HG02840 (cell line): ENCODE data around the gene C11orf58.

Experiments
- ATAC-seq: cut with Tn5 transposase; IDR thresholded peaks from one replicate; pipeline ENCODE4 v1.9.1; 2021; ENCODE audit warnings: mild to moderate bottlenecking, moderate library complexity, moderate number of reproducible peaks; ENCODE audit not compliant: unreplicated experiment, low FRiP score

C11orf58 gene

DNA sequence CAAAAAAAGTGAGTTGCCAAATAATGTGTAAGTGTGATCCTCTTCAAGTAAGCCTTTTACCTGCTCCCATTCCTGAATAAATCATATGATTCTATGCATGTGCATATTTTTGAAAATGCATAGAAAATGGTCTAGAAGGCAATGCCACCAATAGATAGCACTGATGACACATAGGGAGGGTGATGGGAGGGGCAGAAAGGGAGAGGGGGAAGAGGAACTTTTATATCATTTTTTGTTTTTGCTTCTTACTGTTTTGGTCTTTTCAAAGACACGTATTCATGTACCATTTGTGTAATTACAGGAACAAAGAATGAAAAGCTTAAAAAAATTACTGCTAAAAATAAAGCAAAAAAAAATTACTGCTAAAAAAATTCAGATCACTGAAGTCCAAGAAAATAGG is 60.8 kb downstream of the C11orf58 start:
- ATAC-seq, result no peak

DNA sequence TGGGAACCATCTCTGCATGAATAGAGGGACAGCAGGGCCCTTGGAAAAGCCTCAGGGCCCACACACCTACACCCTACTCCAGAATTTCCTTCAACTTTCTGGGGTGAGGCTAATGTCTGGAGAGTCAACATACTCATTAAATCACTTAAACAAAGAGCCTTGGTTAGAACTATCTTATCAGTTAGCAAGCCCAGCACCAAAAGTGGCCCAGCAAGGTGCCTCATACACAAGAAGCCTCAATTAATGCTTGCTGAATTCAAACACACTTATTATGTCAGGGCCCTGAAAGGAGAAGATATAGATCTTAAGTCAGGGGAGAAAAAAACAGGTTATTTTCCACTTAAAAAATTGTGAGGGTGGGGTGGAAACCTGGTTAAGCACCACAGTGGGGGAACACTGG is 61.4 kb downstream of the C11orf58 start:
- ATAC-seq, result no peak

DNA sequence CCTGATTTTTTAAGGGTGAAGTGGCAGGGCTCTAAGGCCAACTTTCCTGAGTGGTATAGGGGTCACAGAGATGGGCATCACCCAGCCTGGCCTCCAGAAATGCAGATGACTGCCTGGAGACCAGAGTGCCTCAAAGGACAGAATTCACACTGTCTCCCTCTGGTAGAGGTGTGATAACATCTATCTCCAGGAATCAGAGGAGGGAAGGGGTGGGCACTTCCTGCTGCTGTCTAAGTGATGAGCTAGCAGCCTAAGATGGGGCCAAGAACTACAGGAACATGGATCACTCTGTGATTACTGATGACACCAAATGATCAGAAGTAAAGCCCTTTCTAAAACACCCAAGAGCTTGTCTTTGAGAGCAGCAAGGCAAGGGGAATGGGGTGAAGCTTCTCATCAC is 61.9 kb downstream of the C11orf58 start:
- ATAC-seq, result no peak

DNA sequence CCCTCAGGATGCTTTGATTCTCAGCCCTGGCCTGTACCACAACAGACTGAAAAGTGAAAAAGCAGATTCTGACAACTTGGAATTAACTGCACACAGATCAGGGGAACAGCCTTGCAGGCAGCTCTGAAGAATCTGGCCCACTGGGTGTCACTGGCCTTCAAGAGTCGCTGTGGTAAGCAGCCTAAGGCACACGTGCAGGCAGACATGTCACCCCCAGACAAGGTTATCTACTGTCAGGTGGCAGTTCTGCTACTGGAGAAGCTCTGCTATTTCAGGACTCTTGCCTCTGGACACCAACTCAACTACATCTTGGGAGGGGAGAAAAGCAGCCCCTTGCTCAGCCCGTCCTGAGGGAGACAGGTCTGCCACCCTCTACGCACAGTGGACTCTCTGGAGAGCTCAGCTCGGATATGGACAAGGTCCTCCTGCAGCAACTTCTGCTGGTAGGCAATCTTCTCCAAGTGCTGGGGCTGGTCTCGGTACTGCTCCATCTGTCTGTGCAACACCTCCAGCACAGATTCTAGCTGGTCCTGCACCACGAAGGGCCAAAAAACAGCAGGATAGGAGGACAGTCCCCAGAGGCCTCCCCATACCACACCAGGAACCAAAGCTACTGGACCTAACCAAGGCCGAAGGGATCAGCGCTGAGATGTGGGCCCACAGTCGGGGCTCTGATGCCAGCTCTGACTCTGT is 63.0 kb downstream of the C11orf58 start:
- ATAC-seq, result no peak

DNA sequence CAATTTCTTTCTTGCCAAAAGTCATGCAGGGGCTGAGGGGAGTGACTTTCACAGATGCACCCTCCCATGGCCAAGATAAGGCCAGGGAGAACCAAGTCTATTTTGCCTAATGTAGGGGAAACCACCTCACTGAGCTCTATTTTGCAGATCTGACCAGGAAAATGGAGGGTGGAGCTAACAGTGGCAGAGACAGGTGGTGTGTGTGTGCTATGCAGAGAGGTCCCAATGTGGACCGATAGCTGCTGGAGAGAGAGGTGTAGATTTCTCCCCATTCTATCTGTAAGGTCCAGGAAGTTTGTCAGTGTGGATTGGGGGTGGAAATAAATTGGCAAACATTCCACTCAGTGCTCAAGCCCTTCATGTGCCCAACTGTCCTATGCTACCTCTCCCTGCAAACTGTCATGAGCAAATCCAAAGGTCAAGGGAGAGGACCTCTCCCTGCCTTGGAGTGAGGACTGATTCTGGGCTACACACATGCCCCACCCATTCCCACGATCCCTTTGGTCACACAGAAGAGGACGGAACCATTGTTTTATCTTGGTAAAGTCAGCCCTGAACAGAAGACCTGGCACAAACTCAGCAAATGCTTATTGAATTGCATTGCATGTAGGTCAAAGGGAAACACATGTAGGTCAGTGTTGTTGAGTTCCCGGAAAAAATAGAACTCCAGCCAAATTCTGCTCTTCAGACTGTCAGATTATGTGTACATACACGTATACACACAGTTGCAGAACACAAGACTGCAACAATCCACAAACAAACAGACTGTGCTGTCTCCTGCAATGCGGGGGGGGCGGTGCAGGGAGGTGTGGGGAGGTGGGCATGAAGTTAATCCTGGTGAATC is 65.9 kb downstream of the C11orf58 start:
- ATAC-seq, result no peak

DNA sequence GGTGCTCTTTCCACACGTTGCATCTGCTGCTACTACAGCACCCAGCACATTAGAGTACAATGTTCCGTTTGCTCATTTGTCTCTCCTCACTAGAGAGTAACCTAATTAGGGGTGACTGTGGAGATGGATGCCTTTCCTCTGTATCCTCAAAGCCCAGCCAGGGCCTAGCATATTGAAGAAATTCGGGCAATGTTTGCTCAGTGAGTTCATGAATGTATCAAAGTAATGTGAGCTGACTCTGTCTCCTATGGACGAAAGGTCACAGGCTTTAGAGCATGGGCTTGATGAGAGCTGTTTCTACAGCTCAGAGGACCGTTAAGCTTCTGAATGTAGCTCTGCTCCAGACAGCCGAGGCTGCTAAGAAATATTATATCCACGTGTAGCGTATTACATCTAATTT is 67.5 kb downstream of the C11orf58 start:
- ATAC-seq, result no peak

DNA sequence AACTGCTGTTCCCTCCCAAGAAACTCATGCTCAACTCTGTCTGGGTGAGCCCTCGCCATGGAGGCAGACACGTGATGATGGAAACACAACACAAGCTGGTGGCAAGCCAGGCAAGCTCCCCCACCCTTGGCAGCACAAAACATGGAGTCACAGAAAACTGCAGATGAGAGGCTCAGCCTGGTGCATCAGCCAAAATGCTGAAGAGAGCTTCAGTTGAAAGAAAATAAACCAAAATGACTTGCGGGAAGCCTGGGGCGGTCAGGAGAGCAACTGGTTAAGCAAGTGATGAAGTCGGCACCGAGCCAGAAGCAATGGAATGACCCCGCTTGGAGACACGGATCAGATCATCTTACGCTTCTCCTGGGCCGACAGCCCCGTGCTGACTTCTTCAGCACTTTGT is 68.3 kb downstream of the C11orf58 start:
- no peak for ATAC-seq

DNA sequence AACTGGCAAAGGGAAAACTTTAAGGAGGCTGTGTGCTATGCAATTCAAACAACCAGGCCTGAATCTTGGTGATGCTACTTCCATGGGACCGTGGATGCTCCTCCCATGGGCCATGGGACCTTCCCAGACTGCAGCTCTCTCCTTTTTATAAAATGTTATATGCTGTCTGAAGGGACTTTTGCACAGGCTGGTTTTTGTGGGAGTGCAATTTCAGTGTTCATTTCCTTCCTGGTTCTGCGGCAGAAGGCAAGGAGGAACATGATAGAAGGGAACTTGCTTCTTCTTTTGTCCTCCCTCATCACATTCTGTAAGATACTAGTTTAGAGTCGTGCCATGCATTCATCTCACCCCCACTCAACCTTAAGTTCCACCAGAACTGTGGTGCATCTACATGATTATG is 68.9 kb downstream of the C11orf58 start:
- no peak for ATAC-seq
